Measurements from ENCODE around the gene HTR4. TPM values are rescaled to one million over a fixed set of nuclear protein-coding genes. Genes with fewer than 3 reads are reported as not detected.

Gene HTR4
- total RNA-seq, 1 experiment from 2014 or later: not detected

DNA sequence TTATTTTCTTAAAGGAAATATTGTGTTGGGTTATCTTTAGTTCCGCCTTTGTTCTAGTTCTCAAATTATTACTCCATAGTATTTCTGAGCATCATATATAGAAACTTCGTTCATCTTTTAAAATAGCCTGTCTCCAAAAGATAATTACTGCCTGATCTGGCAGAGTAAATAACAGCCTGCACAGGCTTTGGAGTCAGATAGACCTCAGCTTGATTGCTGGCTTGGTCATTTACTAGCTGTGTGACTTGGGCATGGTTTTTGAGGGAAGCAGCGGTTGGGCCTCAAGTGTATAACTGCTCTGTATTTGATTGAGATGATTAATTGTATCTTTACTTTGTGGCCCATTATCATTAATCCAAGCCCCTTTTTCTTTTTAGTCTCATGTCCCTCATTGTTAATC lies 220.5 kb downstream of the HTR4 start:
- DNase-seq: no peak
- H3K23me2 ChIP-seq (ENCODE audit: insufficient read length, low read depth, low read length, poor library complexity, severe bottlenecking): no peaks in the 10 kb centered on the region
- TF ChIP-seq, protein P1, sequence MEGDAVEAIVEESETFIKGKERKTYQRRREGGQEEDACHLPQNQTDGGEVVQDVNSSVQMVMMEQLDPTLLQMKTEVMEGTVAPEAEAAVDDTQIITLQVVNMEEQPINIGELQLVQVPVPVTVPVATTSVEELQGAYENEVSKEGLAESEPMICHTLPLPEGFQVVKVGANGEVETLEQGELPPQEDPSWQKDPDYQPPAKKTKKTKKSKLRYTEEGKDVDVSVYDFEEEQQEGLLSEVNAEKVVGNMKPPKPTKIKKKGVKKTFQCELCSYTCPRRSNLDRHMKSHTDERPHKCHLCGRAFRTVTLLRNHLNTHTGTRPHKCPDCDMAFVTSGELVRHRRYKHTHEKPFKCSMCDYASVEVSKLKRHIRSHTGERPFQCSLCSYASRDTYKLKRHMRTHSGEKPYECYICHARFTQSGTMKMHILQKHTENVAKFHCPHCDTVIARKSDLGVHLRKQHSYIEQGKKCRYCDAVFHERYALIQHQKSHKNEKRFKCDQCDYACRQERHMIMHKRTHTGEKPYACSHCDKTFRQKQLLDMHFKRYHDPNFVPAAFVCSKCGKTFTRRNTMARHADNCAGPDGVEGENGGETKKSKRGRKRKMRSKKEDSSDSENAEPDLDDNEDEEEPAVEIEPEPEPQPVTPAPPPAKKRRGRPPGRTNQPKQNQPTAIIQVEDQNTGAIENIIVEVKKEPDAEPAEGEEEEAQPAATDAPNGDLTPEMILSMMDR (conservative IDR thresholded peaks at IDR 0.05): no peak
- no peak overlapping the region for H3K4me3 Mint-ChIP-seq
- H3T11ph ChIP-seq (ENCODE audit: low read length): no peak overlapping the region
- H3K36me3 Mint-ChIP-seq (ENCODE audit: insufficient read depth in 1 of 3, low read depth in 3 of 3): peaks cover 7 to 39% (median 39%) of the 10 kb centered on the region in 3 experiments; a peak in 5 of 7 replicates
- no peak overlapping the region for H3K9ac ChIP-seq (ENCODE audit: extremely low read depth, insufficient read length, low read length)
- H4K8ac ChIP-seq (replicated peaks; ENCODE audit: insufficient read length, low read depth, low read length): no peak overlapping the region
- no peak overlapping the region for H2AK5ac ChIP-seq (ENCODE audit: insufficient read length, low read length)
- no peak overlapping the region for H3K27ac ChIP-seq (ENCODE audit: insufficient read length, low read depth, low read length)
- no peak overlapping the region for H2BK20ac ChIP-seq (ENCODE audit: low read depth, low read length, poor library complexity, severe bottlenecking)
- no peaks in the 10 kb centered on the region for H3K9me3 Mint-ChIP-seq
- no peaks in the 10 kb centered on the region for H3K9me3 ChIP-seq (ENCODE audit: control insufficient read depth, low read depth, low read length)
- H2BK5ac ChIP-seq (ENCODE audit: insufficient read length, low read length): no peak overlapping the region
- no peak overlapping the region for H3K27ac Mint-ChIP-seq
- H3K23ac ChIP-seq (ENCODE audit: insufficient read length, low read depth, low read length): no peak overlapping the region
- no peak overlapping the region for H2AFZ ChIP-seq (ENCODE audit: low read length)
- no peaks in the 10 kb centered on the region for H3K27me3 ChIP-seq (ENCODE audit: insufficient read depth, low read length)
- no peaks in the 10 kb centered on the region for H3K79me2 ChIP-seq (ENCODE audit: insufficient read depth, low read length)
- WGBS (ENCODE audit: extremely low coverage, insufficient read length, low lambda C conversion rate): no CpG with 5 or more reads among the region's 3 CpGs
- H3K4me1 ChIP-seq (ENCODE audit: insufficient read depth, low read length): no peaks in the 10 kb centered on the region
- no peak overlapping the region for H3K56ac ChIP-seq (ENCODE audit: insufficient read length, low read depth, low read length)
- no peak overlapping the region for H4K5ac ChIP-seq (ENCODE audit: insufficient read length, low read depth, low read length)
- no peak overlapping the region for H4K91ac ChIP-seq (ENCODE audit: insufficient read length, low read depth, low read length)
- H2BK15ac ChIP-seq (ENCODE audit: low read depth, low read length): no peak overlapping the region
- H3K27me3 Mint-ChIP-seq (ENCODE audit: low read depth): no peaks in the 10 kb centered on the region
- no peak overlapping the region for H3K18ac ChIP-seq (ENCODE audit: insufficient read length, low read depth, low read length)
- H2BK12ac ChIP-seq (ENCODE audit: insufficient read length, low read depth, low read length): no peak overlapping the region
- H2BK120ac ChIP-seq (ENCODE audit: low read depth, low read length, poor library complexity, severe bottlenecking): no peak overlapping the region
- H3K4me1 Mint-ChIP-seq: no peaks in the 10 kb centered on the region
- no peaks in the 10 kb centered on the region for H4K20me1 ChIP-seq (ENCODE audit: control insufficient read depth, insufficient read depth, insufficient read length)
- no peak overlapping the region for H3K14ac ChIP-seq (ENCODE audit: insufficient read depth, low read length)
- no peaks in the 10 kb centered on the region for H3K79me1 ChIP-seq (ENCODE audit: insufficient read depth, low read depth, low read length, poor library complexity, severe bottlenecking)
- no peak overlapping the region for H3K4me2 ChIP-seq (ENCODE audit: insufficient read depth, insufficient read length, low read length)
- no peak overlapping the region for H3K4ac ChIP-seq (ENCODE audit: low read depth, low read length)

Other genes with a start within 250 kb of the HTR4 start
- gene ADRB2, start 172.1 kb upstream of the HTR4 start, total RNA-seq (2021): 0.26 TPM in 2 replicates